ENCODE measurements around the gene BAAT. TPM values are rescaled to one million over a fixed set of nuclear protein-coding genes. Genes with fewer than 3 reads are reported as not detected.

BAAT gene
- total RNA-seq, 1 experiment from 2014 or later = 0.08 TPM

DNA sequence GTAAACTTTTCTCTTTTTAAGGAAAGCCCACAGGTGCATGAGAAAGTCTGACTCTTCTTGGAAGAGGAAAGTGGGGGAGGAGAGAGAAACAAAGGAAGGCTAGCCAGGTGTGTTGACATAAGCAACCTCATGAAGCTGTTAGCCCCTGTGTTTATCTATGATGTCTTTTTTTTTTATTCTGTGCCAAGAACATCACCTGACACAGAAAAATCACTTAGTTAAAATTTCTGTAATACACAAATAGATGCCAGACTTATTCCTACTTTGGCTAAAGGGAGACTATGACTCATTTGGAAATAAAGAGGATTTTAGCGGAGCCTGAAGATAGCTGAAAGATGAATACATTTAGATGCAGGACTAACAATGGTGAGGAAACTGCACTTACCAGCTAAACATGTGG lies 58.3 kb downstream of the BAAT start:
- Histone ChIP-seq H3K4me1 (ENCODE audit: control insufficient read depth, insufficient read depth, low read length) (no peaks in the 10 kb centered on the region), H3K27ac (ENCODE audit: low read length) (no peak overlapping the region), H3K4me3 (ENCODE audit: low read depth in 2 of 2, low read length in 2 of 2) (no peak overlapping the region), H3K36me3 (ENCODE audit: control insufficient read depth, insufficient read depth, low read length) (no peaks in the 10 kb centered on the region), H3K9me3 (ENCODE audit: control insufficient read depth, insufficient read depth, low read depth, low read length) (no peaks in the 10 kb centered on the region), H3K27me3 (ENCODE audit: control insufficient read depth, insufficient read depth, low read length) (no peaks in the 10 kb centered on the region)
- no peak for ATAC-seq
- in situ Hi-C loops (cut with HindIII; ENCODE audit: low pct_unique_long_range_greater_than_20kb, low sequenced_read_pairs) (no loop called here), intact Hi-C loops (cut with micrococcal nuclease; ENCODE audit: unreplicated experiment) (no loop called here)
- no peak for DNase-seq (ENCODE audit: low read depth, low spot score)
- TF ChIP-seq SIN3A (IDR thresholded peaks at IDR 0.05; ENCODE audit: borderline replicate concordance, insufficient read depth, low read depth, low read length) (no peak), TCF7L2 (IDR thresholded peaks at IDR 0.05; ENCODE audit: low read depth, low read length) (no peak), POLR2AphosphoS5 (IDR thresholded peaks at IDR 0.05; ENCODE audit: low read depth, low read length) (no peak)
- TF ChIP-seq, protein P1, sequence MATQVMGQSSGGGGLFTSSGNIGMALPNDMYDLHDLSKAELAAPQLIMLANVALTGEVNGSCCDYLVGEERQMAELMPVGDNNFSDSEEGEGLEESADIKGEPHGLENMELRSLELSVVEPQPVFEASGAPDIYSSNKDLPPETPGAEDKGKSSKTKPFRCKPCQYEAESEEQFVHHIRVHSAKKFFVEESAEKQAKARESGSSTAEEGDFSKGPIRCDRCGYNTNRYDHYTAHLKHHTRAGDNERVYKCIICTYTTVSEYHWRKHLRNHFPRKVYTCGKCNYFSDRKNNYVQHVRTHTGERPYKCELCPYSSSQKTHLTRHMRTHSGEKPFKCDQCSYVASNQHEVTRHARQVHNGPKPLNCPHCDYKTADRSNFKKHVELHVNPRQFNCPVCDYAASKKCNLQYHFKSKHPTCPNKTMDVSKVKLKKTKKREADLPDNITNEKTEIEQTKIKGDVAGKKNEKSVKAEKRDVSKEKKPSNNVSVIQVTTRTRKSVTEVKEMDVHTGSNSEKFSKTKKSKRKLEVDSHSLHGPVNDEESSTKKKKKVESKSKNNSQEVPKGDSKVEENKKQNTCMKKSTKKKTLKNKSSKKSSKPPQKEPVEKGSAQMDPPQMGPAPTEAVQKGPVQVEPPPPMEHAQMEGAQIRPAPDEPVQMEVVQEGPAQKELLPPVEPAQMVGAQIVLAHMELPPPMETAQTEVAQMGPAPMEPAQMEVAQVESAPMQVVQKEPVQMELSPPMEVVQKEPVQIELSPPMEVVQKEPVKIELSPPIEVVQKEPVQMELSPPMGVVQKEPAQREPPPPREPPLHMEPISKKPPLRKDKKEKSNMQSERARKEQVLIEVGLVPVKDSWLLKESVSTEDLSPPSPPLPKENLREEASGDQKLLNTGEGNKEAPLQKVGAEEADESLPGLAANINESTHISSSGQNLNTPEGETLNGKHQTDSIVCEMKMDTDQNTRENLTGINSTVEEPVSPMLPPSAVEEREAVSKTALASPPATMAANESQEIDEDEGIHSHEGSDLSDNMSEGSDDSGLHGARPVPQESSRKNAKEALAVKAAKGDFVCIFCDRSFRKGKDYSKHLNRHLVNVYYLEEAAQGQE (IDR thresholded peaks at IDR 0.05; ENCODE audit: insufficient read depth in 1 of 2, low read depth in 2 of 2, low read length in 1 of 2) = no peak
- TF ChIP-seq, protein P2, sequence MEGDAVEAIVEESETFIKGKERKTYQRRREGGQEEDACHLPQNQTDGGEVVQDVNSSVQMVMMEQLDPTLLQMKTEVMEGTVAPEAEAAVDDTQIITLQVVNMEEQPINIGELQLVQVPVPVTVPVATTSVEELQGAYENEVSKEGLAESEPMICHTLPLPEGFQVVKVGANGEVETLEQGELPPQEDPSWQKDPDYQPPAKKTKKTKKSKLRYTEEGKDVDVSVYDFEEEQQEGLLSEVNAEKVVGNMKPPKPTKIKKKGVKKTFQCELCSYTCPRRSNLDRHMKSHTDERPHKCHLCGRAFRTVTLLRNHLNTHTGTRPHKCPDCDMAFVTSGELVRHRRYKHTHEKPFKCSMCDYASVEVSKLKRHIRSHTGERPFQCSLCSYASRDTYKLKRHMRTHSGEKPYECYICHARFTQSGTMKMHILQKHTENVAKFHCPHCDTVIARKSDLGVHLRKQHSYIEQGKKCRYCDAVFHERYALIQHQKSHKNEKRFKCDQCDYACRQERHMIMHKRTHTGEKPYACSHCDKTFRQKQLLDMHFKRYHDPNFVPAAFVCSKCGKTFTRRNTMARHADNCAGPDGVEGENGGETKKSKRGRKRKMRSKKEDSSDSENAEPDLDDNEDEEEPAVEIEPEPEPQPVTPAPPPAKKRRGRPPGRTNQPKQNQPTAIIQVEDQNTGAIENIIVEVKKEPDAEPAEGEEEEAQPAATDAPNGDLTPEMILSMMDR (IDR thresholded peaks at IDR 0.05) = no peak
- ChIA-PET POLR2A (no interaction called here), CTCF (interaction anchor here (0.5 kb wide), 1 partner anchor 505 kb away, joined by 3 read pairs; no protein-coding TSS in a partner anchor)
- BruUV-seq (replicated peaks) = no TSS peak

DNA sequence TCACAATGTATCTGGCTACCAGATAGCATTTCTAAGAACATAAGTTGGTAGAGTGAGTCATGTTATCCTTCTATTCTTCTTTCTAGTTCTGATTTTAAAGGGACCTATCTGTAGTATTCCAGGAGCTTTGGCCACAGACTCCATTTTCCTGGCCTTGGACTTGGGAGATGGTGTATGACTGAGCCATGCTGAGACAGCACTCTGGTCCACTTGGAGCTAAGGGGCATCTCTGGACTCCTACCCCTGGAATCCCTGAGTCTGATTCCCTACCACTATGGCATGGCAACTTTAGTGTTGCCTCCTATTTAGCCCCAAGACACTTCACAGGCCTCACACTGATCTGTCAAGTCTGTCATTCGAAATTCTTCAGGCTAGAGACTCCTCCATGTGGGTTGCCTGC lies 58.8 kb downstream of the BAAT start:
- no peak overlapping the region for H3K4me3 ChIP-seq (ENCODE audit: low read depth in 2 of 2, low read length in 2 of 2)
- in situ Hi-C loops (cut with HindIII; ENCODE audit: low pct_unique_long_range_greater_than_20kb, low sequenced_read_pairs) = no loop called here
- no TSS peak for BruUV-seq (replicated peaks)
- H3K27me3 ChIP-seq (ENCODE audit: control insufficient read depth, insufficient read depth, low read length) = no peaks in the 10 kb centered on the region
- intact Hi-C loops (cut with micrococcal nuclease; ENCODE audit: unreplicated experiment) = no loop called here
- CTCF ChIA-PET = interaction anchor here (0.5 kb wide), 1 partner anchor 505 kb away, joined by 3 read pairs; no protein-coding TSS in a partner anchor
- no peaks in the 10 kb centered on the region for H3K36me3 ChIP-seq (ENCODE audit: control insufficient read depth, insufficient read depth, low read length)
- TF ChIP-seq TCF7L2 (IDR thresholded peaks at IDR 0.05; ENCODE audit: low read depth, low read length) (no peak), POLR2AphosphoS5 (IDR thresholded peaks at IDR 0.05; ENCODE audit: low read depth, low read length) (no peak), SIN3A (IDR thresholded peaks at IDR 0.05; ENCODE audit: borderline replicate concordance, insufficient read depth, low read depth, low read length) (no peak)
- TF ChIP-seq, protein P2 (IDR thresholded peaks at IDR 0.05) = no peak
- TF ChIP-seq, protein P1 (IDR thresholded peaks at IDR 0.05; ENCODE audit: insufficient read depth in 1 of 2, low read depth in 2 of 2, low read length in 1 of 2) = no peak
- no peaks in the 10 kb centered on the region for H3K4me1 ChIP-seq (ENCODE audit: control insufficient read depth, insufficient read depth, low read length)
- H3K9me3 ChIP-seq (ENCODE audit: control insufficient read depth, insufficient read depth, low read depth, low read length) = no peaks in the 10 kb centered on the region
- no peak overlapping the region for H3K27ac ChIP-seq (ENCODE audit: low read length)
- DNase-seq (ENCODE audit: low read depth, low spot score) (no peak), ATAC-seq (no peak)
- POLR2A ChIA-PET = no interaction called here
